ENCODE results near the gene SAMD4A.
A peak's percentile ranks its signal among the peaks of the same experiment; 100 is the strongest.

Gene SAMD4A

GRCh38 chr14:54773171-54774006, 206.5 kb downstream of the SAMD4A start:
- FAIRE-seq (peak; percentile 97), DNase-seq (ENCODE audit: insufficient read length, low spot score) (peak; percentile 84)
- TF ChIP-seq POLR2A (IDR thresholded peaks at IDR 0.05; ENCODE audit: low read depth, low read length): no peak

GRCh38 chr14:54774824-54775223, 207.9 kb downstream of the SAMD4A start:
- no peak for TF ChIP-seq POLR2A (IDR thresholded peaks at IDR 0.05; ENCODE audit: low read depth, low read length)
- FAIRE-seq (no peak), DNase-seq (ENCODE audit: insufficient read length, low spot score) (no peak)

GRCh38 chr14:54775486-54776140, 208.7 kb downstream of the SAMD4A start:
- no peak for TF ChIP-seq POLR2A (IDR thresholded peaks at IDR 0.05; ENCODE audit: low read depth, low read length)
- no peak for FAIRE-seq

GRCh38 chr14:54776361-54777001, 209.6 kb downstream of the SAMD4A start:
- DNase-seq (ENCODE audit: insufficient read length, low spot score) (peak; percentile 20), FAIRE-seq (no peak)
- no peak for TF ChIP-seq POLR2A (IDR thresholded peaks at IDR 0.05; ENCODE audit: low read depth, low read length)

More at GRCh38 chr14:54775486-54776140, 208.7 kb downstream of the SAMD4A start:
- no peak for DNase-seq (ENCODE audit: insufficient read length, low spot score)

- TF ChIP-seq POLR2A (IDR thresholded peaks at IDR 0.05; ENCODE audit: low read depth, low read length): no peak
- FAIRE-seq (no peak), DNase-seq (ENCODE audit: insufficient read length, low spot score) (no peak)
These were observed 210.5 kb downstream of the SAMD4A start for GRCh38 chr14:54777395-54777794.

GRCh38 chr14:54778618-54779345, 211.9 kb downstream of the SAMD4A start:
- no peak for FAIRE-seq
- no peak for TF ChIP-seq POLR2A (IDR thresholded peaks at IDR 0.05; ENCODE audit: low read depth, low read length)

GRCh38 chr14:54781080-54781479, 214.2 kb downstream of the SAMD4A start:
- DNase-seq (ENCODE audit: insufficient read length, low spot score) (no peak), FAIRE-seq (no peak)
- TF ChIP-seq POLR2A (IDR thresholded peaks at IDR 0.05; ENCODE audit: low read depth, low read length): no peak

More at GRCh38 chr14:54778618-54779345, 211.9 kb downstream of the SAMD4A start:
- DNase-seq (ENCODE audit: insufficient read length, low spot score): no peak

GRCh38 chr14:54781961-54782750, 215.2 kb downstream of the SAMD4A start:
- TF ChIP-seq POLR2A (IDR thresholded peaks at IDR 0.05; ENCODE audit: low read depth, low read length): no peak
- DNase-seq (ENCODE audit: insufficient read length, low spot score) (no peak), FAIRE-seq (no peak)

GRCh38 chr14:54782751-54783659, 216.1 kb downstream of the SAMD4A start:
- no peak for TF ChIP-seq POLR2A (IDR thresholded peaks at IDR 0.05; ENCODE audit: low read depth, low read length)
- DNase-seq (ENCODE audit: insufficient read length, low spot score) (no peak), FAIRE-seq (no peak)

- FAIRE-seq (no peak), DNase-seq (ENCODE audit: insufficient read length, low spot score) (no peak)
- TF ChIP-seq POLR2A (IDR thresholded peaks at IDR 0.05; ENCODE audit: low read depth, low read length): no peak
These were observed 216.7 kb downstream of the SAMD4A start for GRCh38 chr14:54783660-54784015.

- DNase-seq (ENCODE audit: insufficient read length, low spot score) (no peak), FAIRE-seq (no peak)
- no peak for TF ChIP-seq POLR2A (IDR thresholded peaks at IDR 0.05; ENCODE audit: low read depth, low read length)
These were observed 217.1 kb downstream of the SAMD4A start for GRCh38 chr14:54784060-54784459.

GRCh38 chr14:54784657-54785056, 217.7 kb downstream of the SAMD4A start:
- DNase-seq (ENCODE audit: insufficient read length, low spot score): no peak
- FAIRE-seq: no peak
- TF ChIP-seq POLR2A (IDR thresholded peaks at IDR 0.05; ENCODE audit: low read depth, low read length): no peak

All from H54 (cell line).